Ovary (tissue), 9 donors: ENCODE data around the gene RPTOR. TPM values are rescaled to one million over a fixed set of nuclear protein-coding genes. Genes with fewer than 3 reads are reported as not detected.
"Not testable (repeated sequence)": the region's sequence is repeated elsewhere in the genome, so short reads cannot be mapped to it uniquely, and the experiment has no call there.

Experiments used
- DNase-seq, 5 donors: peaks; one replicate each; pipeline ENCODE4 v3.0.0-alpha.2; 2019 to 2020
- H3K27ac ChIP-seq, 2 donors: fragments of 200-600 bp; one replicate each; pipeline versions ENCODE4 v1.5.1 to v1.8.0; 2019 to 2022
- H3K27me3 ChIP-seq: fragments of 200-600 bp; one replicate; pipeline ENCODE4 v1.8.0; 2022
- H3K36me3 ChIP-seq: fragments of 200-600 bp; sonication (generic); one replicate; pipeline ENCODE4 v1.5.1; 2019
- H3K4me1 ChIP-seq: one replicate; pipeline ENCODE4 v1.8.1; 2013; ENCODE audit warnings: mild to moderate bottlenecking, moderate library complexity; ENCODE audit not compliant: insufficient read depth
- H3K4me3 ChIP-seq: fragments of 200-600 bp; sonication (generic); one replicate; pipeline ENCODE4 v1.5.1; 2017
- H3K9me3 ChIP-seq, 2 donors: fragments of 200-600 bp in 1 of 2; sonication (generic) in 1 of 2; one replicate each; pipeline versions ENCODE4 v1.5.1 to v1.8.1; 2013 to 2019; ENCODE audit warnings: mild to moderate bottlenecking in 1 of 2, moderate library complexity in 1 of 2
- EP300 ChIP-seq: sonication (generic); formaldehyde crosslinking; IDR thresholded peaks from one replicate; pipeline ENCODE4 v1.6.1; 2017; ENCODE audit warnings: antibody characterized with exemption
- POLR2A ChIP-seq: fragments of 450-650 bp; IDR thresholded peaks from one replicate; pipeline ENCODE4 v1.6.1; 2017; ENCODE audit warnings: antibody characterized with exemption, mild to moderate bottlenecking, moderate library complexity
- WGBS, 3 donors: extraction: QIAGEN DNeasy Blood & Tissue Kit in 1 of 3; methylation state at CpG; one replicate each; pipeline versions ENCODE4 v1.1.5 to v1.1.7; 2013 to 2017; 5-methylcytosine and 5-hydroxymethylcytosine counted together
- intact Hi-C, 4 donors: fragments of 100-400 bp; cut with DNase I; formaldehyde crosslinking; loops; one replicate each; pipeline versions ENCODE4 v1.11.0 to v1.15.1; 2022 to 2023
- polyA plus RNA-seq, 2 donors: library from polyadenylated mRNA; stranded (reverse); fragments of 200-250 nt in 1 of 2; fragments of 350-450 nt in 1 of 2; fragmentation: Illumina TruSeq in 1 of 2; extraction: RNeasy Lipid Tissue Mini Kit (QIAGEN cat#74804) in 1 of 2; gene quantifications; one replicate each; pipeline ENCODE4 v1.2.3, GENCODE V29; 2013 to 2014
- total RNA-seq, 7 donors: library from RNA; depleted of rRNA in 2 of 7; stranded (reverse); fragments of >200 nt in 2 of 7; fragmentation: NEBNext Ultra II Directional in 3 of 7; extraction: Animal tissue kit (Norgen Biotek cat#: 25700) in 3 of 7; gene quantifications; one replicate each; pipeline versions ENCODE4 v1.1.0 to v1.2.4, GENCODE V29; 2016 to 2023
- TF ChIP-seq, protein P1 (sequence below), 3 donors: fragments of 450-650 bp in 2 of 3; fragments of 200-600 bp in 1 of 3; IDR thresholded peaks; one replicate each; pipeline versions ENCODE4 v1.5.1 to v1.8.0; 2016 to 2022; ENCODE audit warnings: antibody characterized with exemption in 3 of 3, mild to moderate bottlenecking in 1 of 3
- donor health status: DM: no; HTN: no; CAD: no; lungs with moderate emphysema.
- donor health status: DM: no; HTN: no; CAD: no.
- donor health status: Bipolar disorder and iron deficiency.
- donor health status: DM: yes; HTN: yes; CAD: no.
- donor health status: DM: no; HTN: no; CAD: no.
- donor health status: DM: yes; HTN: yes; CAD: no.

RPTOR gene
- total and polyA plus RNA-seq, 9 donors: 11.1 to 41.9 (median 27.9) TPM

- DNase-seq: no peak
- 78 to 94% (median 83%) methylated on average over 9 of the region's 9 CpGs for WGBS, 3 donors
- Histone ChIP-seq H3K27me3 (no peaks in the 10 kb centered on the region), H3K9me3 (no peaks in the 10 kb centered on the region), H3K4me3 (no peak overlapping the region), H3K27ac (no peak overlapping the region), H3K36me3 (no peaks in the 10 kb centered on the region), H3K4me1 (peaks cover 7% of the 10 kb centered on the region)
- intact Hi-C loops: no loop called here
- TF ChIP-seq POLR2A (no peak), EP300 (no peak)
- TF ChIP-seq, protein P1, sequence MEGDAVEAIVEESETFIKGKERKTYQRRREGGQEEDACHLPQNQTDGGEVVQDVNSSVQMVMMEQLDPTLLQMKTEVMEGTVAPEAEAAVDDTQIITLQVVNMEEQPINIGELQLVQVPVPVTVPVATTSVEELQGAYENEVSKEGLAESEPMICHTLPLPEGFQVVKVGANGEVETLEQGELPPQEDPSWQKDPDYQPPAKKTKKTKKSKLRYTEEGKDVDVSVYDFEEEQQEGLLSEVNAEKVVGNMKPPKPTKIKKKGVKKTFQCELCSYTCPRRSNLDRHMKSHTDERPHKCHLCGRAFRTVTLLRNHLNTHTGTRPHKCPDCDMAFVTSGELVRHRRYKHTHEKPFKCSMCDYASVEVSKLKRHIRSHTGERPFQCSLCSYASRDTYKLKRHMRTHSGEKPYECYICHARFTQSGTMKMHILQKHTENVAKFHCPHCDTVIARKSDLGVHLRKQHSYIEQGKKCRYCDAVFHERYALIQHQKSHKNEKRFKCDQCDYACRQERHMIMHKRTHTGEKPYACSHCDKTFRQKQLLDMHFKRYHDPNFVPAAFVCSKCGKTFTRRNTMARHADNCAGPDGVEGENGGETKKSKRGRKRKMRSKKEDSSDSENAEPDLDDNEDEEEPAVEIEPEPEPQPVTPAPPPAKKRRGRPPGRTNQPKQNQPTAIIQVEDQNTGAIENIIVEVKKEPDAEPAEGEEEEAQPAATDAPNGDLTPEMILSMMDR (IDR thresholded peaks at IDR 0.05): no peak
Measured at GRCh38 chr17:80796430-80796861, 251.8 kb downstream of the RPTOR start.

DNA sequence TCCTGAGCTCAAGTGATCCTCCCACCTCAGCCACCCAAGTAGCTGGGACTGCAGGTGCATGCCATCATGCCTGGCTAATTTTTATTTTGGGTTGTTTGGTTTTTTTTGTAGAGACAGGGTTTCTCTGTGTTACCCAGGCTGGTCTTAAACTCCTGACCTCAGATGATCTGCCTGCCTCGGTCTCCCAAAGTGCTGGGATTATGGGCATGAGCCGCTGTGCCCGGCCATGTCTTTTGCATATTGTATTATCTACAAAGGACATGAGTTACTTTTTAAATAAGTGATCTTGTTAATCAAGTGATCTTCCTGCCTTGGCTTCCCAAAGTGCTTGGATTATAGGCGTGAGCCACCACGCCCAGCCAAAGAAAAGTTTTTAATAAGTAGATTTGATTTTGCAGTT, 252.6 kb downstream of the RPTOR start:
- H3K27ac ChIP-seq, H3K27me3 ChIP-seq, intact Hi-C loops, H3K36me3 ChIP-seq, H3K9me3 ChIP-seq, H3K4me1 ChIP-seq, H3K4me3 ChIP-seq, DNase-seq: not testable (repeated sequence)
- 97 to 99% (median 98%) methylated on average over 5 of the region's 5 CpGs for WGBS, 3 donors

DNA sequence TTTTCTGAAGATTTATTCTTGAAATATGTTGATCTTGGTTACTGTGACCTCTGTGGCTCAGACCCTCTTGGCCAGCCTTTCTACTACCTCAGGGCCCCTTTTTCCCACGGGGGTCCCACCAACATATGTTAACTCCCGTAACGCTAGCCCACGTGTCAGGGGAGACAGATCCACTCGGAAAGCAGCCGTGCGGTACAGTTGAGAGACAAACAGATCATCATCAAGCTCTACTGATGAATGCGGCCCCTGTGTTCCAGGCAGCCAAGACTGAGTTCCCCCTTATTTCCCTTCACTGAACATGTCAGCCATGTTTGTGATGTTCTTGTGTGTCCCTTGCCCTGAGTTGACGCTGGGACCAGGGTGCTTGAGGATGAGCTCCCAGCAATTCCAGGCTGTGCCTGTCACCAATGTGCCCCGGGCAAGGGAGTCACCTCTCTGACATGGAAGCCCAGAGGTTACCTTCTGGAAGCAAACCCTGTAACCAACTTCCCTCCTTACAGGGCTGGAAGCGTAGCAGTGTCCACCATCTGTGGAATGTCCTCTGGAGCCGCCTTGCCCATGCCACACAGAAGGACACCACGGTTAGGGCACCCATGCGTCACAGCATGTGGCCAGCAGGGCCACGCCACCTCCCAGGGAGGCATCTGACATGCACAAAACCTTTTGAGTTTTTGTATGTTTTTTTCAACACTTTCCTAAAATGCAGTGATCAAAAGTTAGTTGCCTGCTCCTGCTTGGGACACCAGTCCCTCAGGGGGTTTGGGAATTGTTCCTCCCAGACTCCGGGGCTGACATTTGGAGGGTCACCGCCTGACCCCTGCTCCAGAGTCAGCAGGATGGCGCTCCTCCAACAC, 253.3 kb downstream of the RPTOR start:
- Histone ChIP-seq H3K4me3 (no peak overlapping the region), H3K27me3 (no peaks in the 10 kb centered on the region), H3K9me3 (no peaks in the 10 kb centered on the region), H3K4me1 (peaks cover 2% of the 10 kb centered on the region), H3K36me3 (no peaks in the 10 kb centered on the region), H3K27ac (no peak overlapping the region)
- TF ChIP-seq POLR2A (no peak), EP300 (no peak)
- TF ChIP-seq, protein P1 (IDR thresholded peaks at IDR 0.05): no peak
- WGBS, 3 donors: 91 to 92% (median 92%) methylated on average over 18 of the region's 18 CpGs
- no peak for DNase-seq
- intact Hi-C loops: no loop called here

- no peak for TF ChIP-seq POLR2A
- TF ChIP-seq, protein P1 (IDR thresholded peaks at IDR 0.05): no peak
- whole genome bisulfite sequencing, 3 donors: 83 to 87% (median 85%) methylated on average over 25 of the region's 25 CpGs
Measured at GRCh38 chr17:80798595-80799537, 254.2 kb downstream of the RPTOR start.

More at GRCh38 chr17:80798595-80799537, 254.2 kb downstream of the RPTOR start:
- H3K4me3 ChIP-seq: no peak overlapping the region
- intact Hi-C loops: no loop called here
- H3K36me3 ChIP-seq: no peaks in the 10 kb centered on the region
- H3K9me3 ChIP-seq: no peaks in the 10 kb centered on the region
- no peak overlapping the region for H3K27ac ChIP-seq
- no peak for DNase-seq
- no peaks in the 10 kb centered on the region for H3K4me1 ChIP-seq
- H3K27me3 ChIP-seq: no peaks in the 10 kb centered on the region
